T-helper 2 cell (primary cell): ENCODE data around the gene SLCO3A1.

Source experiments
- DNase-seq, 5 experiments: peaks; one replicate each; pipeline versions ENCODE4 v3.0.0 to v3.0.0-alpha.2; 2012 to 2022

Gene SLCO3A1

DNA sequence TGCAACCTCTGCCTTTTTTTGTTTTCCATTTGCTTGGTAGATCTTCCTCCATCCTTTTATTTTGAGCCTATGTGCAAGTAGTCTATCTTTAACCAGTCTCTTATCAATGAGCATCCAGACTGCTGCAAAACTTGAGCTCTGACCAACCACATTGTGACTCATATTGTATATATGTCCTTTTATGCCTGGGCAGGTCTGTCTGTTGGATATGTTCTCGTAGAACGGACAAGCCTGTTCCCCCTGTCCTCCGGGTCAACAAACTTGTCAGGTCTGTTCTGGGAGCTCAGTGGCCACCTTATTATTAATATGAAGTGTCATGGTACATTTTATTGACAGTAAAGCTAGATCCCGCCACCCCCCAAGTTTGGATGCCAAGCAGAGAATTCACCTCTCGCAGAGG, 287.3 kb downstream of the SLCO3A1 start:
- DNase-seq, result no peak

DNA sequence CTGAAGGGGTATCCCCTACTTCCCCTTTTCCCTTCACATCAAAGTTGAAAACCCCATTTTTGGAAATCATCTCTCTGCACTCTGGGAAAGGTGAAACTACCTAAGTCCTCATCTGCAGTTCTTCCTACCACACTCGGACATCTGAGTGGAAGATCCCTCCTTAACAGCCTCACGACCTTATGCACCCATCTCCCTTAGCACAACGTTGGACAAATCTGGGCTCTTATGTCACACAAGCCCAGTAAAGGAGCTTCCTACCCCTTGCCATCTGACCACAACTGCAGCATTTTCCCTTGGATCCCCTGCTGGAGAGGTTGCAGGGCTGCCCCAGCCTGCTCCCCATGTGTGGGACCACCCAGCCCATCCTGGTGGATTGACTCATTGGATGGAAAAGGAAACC, 288.1 kb downstream of the SLCO3A1 start:
- DNase-seq, result no peak

DNA sequence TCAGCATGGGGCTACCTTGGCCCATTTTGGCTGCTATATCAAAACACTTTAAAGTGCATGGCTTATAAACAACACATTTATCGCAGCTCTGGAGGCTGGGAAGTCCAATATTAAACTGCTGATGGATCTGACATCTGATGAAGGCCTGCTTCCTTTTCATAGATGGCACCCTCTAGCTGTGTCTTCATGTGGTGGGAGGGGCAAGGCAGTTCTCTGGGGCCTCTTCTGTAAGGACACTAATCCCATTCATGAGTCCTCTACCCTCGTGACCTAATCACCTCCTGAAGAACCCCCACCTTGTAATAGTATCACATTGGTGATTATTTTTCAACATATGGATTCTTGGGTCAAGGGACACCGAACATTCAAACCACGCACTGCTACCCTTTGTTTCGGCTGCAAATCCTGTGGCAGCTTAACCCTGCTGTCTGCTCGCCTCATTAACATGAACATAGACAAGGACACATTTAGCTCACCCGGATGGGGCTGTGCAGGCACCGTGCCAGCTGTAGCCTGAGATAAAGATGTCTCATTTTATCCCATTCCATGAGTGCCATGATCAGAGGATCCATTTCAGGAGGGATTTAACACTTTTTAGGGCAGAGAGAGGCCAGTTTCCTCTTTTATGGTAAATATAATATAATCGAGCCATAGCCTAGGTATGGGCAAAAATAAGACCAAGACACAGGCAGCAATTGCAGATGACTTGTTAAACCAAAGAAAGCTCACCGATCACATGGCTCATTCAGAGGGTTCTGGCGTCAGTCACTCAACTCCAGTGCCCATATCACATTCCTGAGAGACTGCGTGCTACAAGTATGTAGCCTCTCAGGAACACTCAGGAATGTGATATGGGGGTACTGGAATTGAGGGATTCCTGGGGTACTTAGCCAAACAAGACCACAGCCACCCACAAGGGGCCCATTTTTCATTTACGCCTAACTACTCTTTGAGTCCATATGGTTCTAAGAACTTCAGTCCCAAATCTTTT, 289.0 kb downstream of the SLCO3A1 start:
- DNase-seq, result no peak

DNA sequence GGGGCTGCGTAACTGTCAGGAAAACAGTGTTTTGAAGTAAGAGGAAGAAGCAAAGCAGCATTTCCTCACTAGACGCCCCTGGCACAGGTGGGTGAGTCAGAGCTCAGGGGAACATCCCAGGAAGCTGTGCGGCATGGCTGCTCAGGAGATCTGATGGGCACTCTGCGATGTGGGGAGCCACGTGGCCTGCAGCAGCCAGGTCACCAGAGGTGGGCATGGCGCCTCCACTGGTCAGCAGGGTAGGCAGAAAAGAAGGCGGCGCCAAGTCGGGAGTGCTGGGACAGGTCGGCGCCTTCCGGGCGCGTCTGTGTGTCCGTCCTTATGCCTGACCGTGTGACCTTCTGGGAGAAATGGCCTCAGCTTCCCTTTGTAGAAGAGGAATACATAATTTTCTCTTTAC, 290.3 kb downstream of the SLCO3A1 start:
- no peak for DNase-seq

DNA sequence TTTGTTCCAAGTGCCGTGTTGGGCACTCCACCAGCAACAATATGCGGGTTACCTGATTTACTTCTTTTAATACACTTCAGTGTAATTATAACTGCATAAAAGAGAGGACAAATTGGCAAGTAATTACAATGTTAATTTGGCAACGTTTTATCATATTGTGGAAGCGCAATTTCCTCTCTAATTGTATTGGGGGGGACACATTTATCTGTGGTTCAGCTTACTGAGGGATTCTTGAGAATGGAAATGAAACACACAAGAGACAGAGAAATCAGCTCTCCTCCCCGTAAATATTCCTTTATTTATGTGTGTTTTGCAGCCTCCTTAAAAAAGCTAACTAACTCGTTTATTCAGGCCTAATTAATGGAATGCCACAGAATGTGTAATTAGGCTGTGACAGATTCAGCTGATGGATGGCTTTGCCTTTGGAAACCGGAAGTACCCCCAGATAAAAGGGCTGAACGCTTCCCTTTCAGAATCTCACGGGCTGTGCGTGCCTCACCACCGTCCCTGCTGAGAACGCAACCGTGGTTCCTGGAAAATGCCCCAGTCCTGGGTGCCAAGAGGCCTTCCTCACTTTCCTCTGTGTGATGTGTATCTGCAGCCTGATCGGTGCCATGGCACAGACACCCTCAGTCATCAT, 293.1 kb downstream of the SLCO3A1 start:
- DNase-seq, result no peak

DNA sequence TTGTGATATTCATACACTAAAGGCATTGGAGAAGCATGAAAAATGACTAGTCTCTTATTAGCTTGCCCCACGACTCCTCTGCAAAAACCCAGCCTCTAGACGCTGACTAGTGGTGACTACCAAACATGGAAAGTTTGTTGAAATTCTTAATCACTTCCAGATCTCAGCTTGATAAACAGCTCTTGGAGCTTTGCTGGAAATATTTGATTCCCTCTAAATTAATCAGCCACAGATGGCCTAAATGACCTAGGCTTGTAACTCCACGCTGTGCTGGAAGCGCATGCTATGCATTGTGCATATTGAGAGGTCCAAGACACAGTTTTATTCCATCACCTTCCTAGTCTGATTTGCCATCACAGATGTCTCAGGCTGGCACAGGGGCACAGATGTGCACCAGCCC, 295.5 kb downstream of the SLCO3A1 start:
- DNase-seq, result no peak

DNA sequence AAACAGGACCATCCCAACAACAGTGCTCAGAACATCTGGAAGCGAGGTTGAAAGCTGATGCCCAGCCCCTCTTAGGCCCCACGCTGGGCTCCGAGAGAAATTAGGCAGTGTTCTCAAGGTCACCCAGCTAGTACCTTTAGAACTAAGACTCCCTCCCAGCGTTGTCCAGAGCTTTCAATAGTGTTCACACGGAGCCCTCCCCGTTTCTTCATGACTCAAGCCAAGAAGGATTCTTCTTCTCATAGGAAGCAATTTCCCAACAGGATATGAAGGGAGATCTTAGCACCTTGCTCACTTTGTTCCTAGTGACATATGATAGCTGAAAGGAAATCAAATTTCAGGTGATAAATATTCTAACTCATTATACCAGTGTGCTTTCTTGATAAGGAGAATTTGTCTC, 296.0 kb downstream of the SLCO3A1 start:
- no peak for DNase-seq

DNA sequence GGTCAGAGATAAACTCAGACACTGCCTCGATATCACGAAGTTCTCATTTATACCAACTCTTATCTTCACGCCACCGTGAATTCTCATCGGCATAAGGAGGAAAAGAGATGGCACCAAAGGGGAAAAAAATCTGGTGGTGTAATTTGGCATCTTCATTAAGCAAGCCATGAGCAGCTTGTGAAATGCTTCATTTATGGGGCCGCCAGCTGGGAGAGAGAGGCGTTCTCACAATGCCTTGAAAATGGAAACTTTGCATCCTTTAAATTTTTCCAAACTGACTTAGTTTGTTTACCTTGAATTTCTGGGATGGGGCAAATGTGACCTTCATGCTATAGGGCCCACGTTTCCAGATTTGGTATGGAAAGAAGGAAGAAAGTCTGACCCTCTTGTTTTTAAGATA, 297.7 kb downstream of the SLCO3A1 start:
- DNase-seq, result no peak

DNA sequence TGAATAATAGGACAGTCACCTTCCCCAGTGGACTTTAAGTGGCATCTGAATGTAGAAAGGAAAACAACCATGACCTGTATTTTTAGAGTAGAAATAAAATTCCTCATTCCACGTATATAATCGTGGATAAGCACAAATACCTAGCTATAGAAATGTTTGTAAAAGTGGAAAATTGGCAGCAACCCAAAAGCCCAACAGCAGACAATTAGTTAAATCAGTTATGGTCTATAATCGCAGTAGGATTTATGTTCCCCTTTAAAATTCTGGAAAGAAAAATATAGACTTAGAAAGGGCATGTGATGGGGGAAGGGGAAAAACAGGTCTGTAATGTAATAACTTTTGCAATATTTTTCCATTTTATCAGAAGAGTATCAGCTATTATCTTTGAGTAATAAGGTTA, 298.2 kb downstream of the SLCO3A1 start:
- DNase-seq, result no peak

DNA sequence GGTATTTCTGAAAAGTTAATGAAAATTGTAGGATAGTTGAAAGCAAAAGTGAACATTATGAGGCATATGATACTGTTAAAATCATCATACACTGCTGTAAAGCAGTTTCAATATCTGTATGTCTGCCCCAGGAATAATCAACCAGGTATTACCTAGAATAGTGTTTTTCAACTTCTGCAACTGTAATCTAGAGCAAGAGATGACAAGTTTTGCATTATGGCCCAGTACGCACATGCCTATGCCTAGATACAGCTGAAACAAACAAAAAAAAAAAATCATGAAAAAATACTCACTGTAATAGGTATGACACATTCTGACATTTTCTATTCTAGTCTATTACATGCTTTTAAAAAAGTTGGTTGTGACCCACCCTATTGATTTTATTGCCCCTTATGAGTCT, 299.5 kb downstream of the SLCO3A1 start:
- DNase-seq, result no peak

DNA sequence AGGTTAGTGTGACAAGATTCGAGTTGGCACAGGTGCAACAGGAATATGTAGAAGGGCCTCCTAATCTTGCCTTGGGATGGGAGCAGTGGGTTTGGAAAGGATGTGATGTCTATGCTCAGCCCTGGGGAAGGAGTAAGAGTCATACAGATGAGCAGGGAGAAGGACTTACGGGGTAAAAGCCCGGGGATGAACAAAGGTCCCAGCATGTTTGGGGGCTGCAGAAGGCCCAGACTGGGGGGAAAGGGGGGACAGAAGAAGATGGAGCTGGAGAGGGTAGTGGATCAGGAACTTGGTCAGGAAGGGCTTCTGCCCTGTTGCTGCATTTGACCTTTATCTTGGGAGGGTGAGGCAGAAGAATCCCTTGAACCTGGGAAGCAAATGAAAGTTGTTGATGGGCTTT, 300.1 kb downstream of the SLCO3A1 start:
- no peak for DNase-seq

DNA sequence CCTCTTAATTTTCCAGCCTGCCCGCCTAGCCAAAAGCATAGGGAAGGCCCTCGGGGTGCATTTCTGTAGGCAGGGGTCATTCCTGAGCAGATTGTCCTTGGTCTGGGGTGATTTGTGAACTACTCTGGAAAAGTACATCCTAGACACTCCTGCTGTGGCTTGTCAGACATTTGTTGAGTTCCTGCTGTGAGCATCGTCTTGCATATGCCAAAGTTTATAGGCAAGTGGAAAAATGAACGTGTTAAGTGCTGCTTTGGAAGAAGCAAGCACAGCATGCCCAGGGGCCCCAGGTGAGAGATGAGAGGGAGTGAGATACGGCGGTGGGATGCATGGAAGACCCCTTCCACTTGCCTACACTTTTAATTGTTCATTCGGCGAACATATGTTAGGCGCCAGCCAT, 302.4 kb downstream of the SLCO3A1 start:
- DNase-seq, result no peak

DNA sequence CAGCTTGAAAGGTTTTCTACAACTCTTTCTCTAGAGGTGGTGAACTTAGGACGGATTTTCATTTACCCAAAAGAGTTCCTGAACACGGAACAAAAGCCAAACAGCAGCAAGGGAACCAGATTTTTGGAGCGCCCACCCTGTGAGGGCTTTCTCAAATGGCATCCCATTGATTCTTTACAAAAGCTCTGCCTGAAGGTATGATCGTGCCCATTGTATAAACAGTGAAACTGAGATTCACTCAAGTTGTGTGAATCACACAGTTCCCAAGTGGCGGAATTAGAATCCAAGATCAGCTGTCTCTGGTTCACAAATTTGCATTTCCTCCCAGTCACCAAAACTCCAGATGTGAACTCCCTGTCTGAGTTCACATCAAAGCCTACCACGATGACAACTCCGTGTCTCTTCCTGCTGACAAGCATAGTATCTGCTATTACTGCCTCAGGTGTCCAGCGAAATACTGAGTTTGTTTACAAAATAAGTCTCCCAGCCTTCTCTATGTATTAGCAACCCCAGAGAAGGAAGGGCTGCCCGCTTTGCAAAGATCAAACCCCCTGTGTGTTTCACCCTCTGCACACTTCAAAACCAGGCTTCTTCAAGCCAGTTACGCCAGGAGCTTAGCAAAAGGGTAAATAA, 304.3 kb downstream of the SLCO3A1 start:
- no peak for DNase-seq

DNA sequence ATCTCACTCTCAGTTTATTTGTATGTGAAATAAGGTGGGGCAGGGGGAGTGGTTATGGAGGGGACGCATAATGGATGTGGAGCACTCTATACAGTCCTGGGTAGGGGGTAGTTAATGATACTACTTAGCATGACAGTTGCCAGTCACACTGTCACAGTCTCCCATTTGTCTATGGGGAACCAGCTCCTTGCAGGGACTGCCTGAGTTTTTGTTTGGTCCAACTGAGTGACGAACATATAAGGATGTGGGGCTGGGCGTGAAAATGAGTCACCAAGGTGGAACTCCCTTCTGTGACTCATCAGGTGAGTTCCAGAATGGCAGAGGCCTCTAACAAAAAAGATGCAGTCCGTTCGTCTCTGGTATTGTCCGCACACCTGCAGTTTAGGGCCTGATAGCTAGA, 304.9 kb downstream of the SLCO3A1 start:
- DNase-seq, result peak in 3 of 5 experiments; percentile 4 to 9 (median 7)

DNA sequence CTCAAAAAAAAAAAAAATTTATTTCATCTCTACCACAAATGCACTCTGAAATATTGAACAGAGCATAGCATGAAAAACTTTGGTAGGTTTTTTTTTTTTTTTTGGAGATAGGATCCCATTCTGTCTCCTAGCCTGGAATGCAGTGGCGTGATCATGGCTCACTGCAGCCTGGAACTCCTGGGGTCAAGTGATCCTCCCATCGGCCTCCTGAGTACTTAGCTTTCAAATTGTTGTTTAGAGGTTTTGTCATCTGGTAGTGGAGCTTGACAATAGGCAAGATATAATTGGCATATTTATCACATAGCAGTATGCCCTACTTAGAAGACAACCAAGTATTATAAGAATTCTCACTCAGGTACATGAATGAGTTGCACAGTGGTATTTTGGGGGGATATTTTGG, 306.0 kb downstream of the SLCO3A1 start:
- no peak for DNase-seq

DNA sequence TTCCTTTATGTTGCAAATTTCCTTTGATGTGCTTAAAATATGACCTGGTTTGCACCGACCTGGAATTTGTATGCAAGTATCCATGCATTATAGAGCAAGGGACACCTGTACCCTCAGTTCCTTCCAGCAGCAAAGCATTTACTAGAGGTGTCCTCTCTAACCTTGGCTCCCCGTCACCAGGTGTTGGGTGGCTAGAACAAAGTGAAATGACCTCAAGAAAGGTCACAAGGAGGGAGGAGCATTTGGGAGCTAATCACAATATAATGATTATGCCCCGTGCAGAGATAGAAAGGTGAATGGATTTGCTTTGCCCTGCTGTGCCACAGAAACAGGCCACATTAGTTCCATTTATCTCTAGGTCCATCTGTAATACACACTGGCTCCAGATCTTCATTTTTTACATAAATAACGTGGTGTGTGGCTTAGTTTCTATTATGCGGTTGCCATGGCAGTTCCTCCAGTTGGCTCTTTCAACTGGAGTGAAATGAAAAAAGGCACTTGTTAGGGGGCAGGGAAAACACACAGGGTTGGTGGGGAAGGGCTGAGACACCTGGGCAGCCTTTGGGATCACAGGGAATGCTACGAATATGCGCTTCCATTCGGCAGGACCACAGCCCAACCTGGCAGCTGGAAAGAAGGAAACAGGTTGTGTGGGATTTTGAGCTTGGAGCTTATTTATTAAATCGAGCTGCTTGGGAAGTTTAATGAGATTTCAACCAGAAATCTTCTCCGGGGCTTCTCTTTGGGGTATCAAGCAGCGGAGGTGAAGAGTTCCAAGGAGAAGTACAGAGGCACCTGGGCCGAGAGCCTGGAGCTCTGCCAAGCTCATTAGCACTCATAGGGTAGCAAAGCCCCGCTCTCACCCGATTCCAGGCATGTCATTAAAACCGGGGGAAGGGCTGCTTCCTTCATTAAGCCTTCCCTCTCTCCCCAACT, 306.7 kb downstream of the SLCO3A1 start:
- DNase-seq, result no peak

DNA sequence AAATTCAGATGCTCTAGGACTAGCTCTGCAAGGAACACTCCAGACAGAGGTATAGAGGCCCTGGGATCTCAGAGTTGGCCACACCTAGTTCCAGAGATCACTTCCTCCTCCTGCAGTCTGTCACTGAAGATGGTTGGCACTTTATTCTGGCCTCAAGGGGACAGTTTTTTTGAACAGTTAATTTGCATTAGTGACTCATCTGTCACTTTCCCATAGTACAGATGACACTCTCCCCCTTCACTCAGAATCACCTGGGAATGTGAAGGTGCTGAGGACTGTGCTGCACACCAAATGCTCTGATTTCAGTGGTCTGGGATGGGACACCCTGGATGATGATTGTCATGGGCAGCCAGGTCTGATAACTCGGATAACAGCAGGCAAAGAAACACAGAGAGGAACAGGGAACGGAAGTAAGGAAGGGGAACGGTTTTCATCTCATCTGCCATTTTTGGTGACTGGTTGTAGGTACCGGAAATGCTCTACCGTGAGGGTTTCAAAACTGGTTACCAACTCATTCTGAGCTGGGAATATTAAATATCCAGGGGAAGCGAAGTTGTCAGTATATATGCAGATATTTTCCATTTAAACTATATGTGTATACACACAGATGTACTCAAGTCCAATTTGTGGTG, 307.6 kb downstream of the SLCO3A1 start:
- no peak for DNase-seq

DNA sequence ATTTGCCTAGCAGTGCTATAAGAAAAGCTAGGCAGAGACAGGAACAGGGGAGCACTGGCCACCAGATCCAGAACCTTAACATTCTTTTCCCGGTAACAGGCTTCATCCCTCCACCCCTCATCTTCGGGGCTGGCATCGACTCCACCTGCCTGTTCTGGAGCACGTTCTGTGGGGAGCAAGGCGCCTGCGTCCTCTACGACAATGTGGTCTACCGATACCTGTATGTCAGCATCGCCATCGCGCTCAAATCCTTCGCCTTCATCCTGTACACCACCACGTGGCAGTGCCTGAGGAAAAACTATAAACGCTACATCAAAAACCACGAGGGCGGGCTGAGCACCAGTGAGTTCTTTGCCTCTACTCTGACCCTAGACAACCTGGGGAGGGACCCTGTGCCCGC, 309.1 kb downstream of the SLCO3A1 start:
- DNase-seq, result no peak

DNA sequence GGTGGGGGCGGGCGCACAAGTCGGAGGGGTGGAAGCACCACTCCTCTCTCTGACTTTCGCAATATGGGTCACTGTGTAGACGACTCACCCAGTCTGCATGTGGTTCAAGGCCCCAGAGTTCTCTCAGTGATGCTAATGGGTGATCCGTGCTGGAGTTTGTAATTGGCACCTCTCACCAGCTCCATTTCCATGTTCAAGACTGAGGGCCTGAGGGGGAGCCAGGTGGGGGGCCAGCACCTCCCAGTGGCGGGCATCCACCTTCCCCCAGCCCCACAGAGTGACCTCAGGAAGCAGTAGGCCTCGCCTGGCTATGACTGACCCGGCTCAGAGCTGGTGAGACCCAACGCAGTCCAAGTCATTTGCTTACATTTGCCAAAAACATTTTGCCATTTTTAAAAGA, 310.1 kb downstream of the SLCO3A1 start:
- DNase-seq, result no peak

DNA sequence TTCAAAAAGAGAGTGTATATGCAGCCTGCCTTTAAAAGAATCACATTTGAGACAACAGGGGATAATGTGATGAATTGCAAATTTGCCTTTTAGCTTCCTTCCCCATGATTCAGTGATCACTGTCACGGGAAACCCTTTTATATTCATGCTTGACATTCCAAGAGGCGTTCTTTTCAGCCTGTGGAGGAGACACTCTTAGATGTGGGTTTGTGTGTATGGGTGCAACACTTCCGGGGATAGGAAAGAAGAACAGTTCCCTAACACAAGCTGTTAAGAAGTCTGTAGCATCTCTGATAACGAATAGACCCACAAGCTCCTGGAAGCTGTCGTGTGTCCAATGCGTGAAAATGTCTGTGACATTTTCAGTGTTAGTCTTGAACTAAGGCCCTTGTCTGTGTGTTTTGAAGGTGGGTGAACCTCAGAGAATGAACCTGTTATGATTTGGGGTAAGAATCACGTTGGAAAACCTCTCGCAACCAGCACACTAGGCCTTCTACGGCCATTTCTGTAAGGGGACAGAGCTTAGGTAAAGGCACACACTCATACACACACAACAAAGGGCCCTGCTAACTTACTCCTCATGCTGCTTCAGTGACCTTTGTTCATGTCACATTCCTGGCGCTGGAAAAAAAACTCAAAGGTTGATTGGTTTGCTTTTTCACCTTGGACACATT, 311.0 kb downstream of the SLCO3A1 start:
- DNase-seq, result no peak

DNA sequence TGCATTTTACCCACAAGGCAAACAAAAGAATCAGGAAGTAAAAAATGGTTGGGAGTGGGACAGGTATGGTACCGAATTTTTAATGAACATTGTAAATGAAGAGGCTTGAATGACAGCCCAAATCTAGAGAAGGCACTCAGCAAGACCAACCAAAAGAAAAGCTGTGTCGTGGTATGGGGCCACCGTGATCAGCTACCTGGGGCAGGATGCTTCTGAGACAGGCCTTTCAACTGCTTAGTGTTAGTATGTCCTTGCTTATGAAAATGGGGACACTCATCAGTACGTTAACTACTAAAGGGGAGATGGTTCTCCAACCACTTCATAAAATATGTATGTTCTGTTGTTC, 311.5 kb downstream of the SLCO3A1 start:
- DNase-seq, result no peak

DNA sequence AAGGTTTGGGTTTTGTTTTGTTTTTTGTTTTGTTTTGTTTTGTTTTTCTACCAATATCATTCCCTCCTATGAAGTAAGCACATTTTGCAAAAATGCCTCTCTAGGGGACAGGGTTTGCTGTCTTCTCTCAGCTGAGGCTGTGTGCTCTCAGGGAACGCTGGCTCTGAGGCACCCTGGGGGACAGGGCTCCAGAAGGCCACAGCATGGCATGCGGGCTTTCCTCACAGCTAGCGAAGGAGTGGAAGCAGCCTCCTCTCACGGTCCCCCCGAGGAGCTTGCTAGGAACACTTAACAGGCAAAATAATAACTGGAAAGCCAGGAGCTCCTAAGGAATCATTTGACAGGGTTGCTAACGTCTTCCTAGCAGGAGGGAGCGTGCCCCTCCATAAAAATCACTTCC, 312.5 kb downstream of the SLCO3A1 start:
- no peak for DNase-seq
